Measurements from ENCODE around the gene OR52I1. TPM values are rescaled to one million over a fixed set of nuclear protein-coding genes. Genes with fewer than 3 reads are reported as not detected.

OR52I1 gene
- total RNA-seq, 1 experiment from 2014 or later: not detected

GRCh38 chr11:4589017-4589416, 4.8 kb upstream of the OR52I1 start:
- Histone ChIP-seq H3K27me3 (ENCODE audit: insufficient read depth, low read length) (peaks cover 49% of the 10 kb centered on the region), H3K4me1 (ENCODE audit: control insufficient read depth in 1 of 2, insufficient read depth in 2 of 2, low read length in 2 of 2) (no peaks in the 10 kb centered on the region), H4K20me1 (ENCODE audit: insufficient read depth) (no peaks in the 10 kb centered on the region), H3K36me3 (ENCODE audit: control insufficient read depth in 1 of 2, insufficient read depth in 2 of 2, low read length in 2 of 2) (no peaks in the 10 kb centered on the region), H3K27ac (ENCODE audit: low read depth, low read length) (no peak overlapping the region), H3K4me2 (ENCODE audit: low read length) (no peak overlapping the region), H2AFZ (ENCODE audit: low read depth, low read length, poor library complexity, severe bottlenecking) (no peak overlapping the region), H3K79me2 (ENCODE audit: insufficient read depth, low read length) (no peaks in the 10 kb centered on the region), H3K4me3 (replicated peaks in 1 of 2; ENCODE audit: low read depth in 1 of 2, low read length in 2 of 2) (no peak overlapping the region), H3K9ac (ENCODE audit: low read length) (no peak overlapping the region), H3K9me3 (ENCODE audit: control insufficient read depth in 1 of 2, insufficient read depth in 1 of 2, low read depth in 1 of 2, low read length in 2 of 2) (no peaks in the 10 kb centered on the region), H3K9me2 (ENCODE audit: insufficient read depth) (no peaks in the 10 kb centered on the region)
- intact Hi-C loops (cut with micrococcal nuclease): no loop called here
- BruUV-seq (replicated peaks): no TSS peak
- TF ChIP-seq SIN3A (IDR thresholded peaks at IDR 0.05; ENCODE audit: low read depth) (no peak), EZH2 (IDR thresholded peaks at IDR 0.05) (no peak), ZBTB33 (IDR thresholded peaks at IDR 0.05; ENCODE audit: extremely low read depth, insufficient replicate concordance, low read length) (no peak), CBX3 (IDR thresholded peaks at IDR 0.05; ENCODE audit: low read depth) (no peak), ZNF274 (IDR thresholded peaks at IDR 0.05; ENCODE audit: low read depth, low read length) (no peak), ZFX (IDR thresholded peaks at IDR 0.05) (no peak), MAX (IDR thresholded peaks at IDR 0.05) (no peak), REST (IDR thresholded peaks at IDR 0.05; ENCODE audit: low read depth) (no peak), CEBPB (IDR thresholded peaks at IDR 0.05; ENCODE audit: low read depth) (no peak), ATF3 (IDR thresholded peaks at IDR 0.05) (no peak), FOSL1 (IDR thresholded peaks at IDR 0.05; ENCODE audit: low read depth) (no peak), ELF1 (IDR thresholded peaks at IDR 0.05; ENCODE audit: borderline replicate concordance, low read depth) (no peak), CTCF (IDR thresholded peaks at IDR 0.05 in 2 of 3, conservative IDR thresholded peaks at IDR 0.05 in 1 of 3; ENCODE audit: borderline replicate concordance in 1 of 3, insufficient read depth in 1 of 3, low read depth in 2 of 3, low read length in 2 of 3) (no peak), POLR2A (IDR thresholded peaks at IDR 0.05; ENCODE audit: borderline replicate concordance, extremely low read depth, insufficient read depth, insufficient read length) (no peak), EGR1 (IDR thresholded peaks at IDR 0.05; ENCODE audit: low read depth) (no peak), POLR2AphosphoS5 (IDR thresholded peaks at IDR 0.05; ENCODE audit: low read depth, low read length) (no peak), RAD21 (IDR thresholded peaks at IDR 0.05; ENCODE audit: low read depth) (no peak), YY1 (IDR thresholded peaks at IDR 0.05; ENCODE audit: extremely low read depth, insufficient replicate concordance, low read depth, low read length) (no peak), TCF7L2 (IDR thresholded peaks at IDR 0.05; ENCODE audit: borderline replicate concordance, extremely low read depth, insufficient read depth, insufficient read length) (no peak), EZH2phosphoT487 (IDR thresholded peaks at IDR 0.05; ENCODE audit: borderline replicate concordance) (no peak)
- ChIA-PET CTCF (no interaction called here), POLR2A (no interaction called here), RAD21 (ENCODE audit: low non-redundant PET in 1 of 2, low total read pairs in 2 of 2, uncharacterized antibody in 2 of 2, unreplicated experiment in 2 of 2) (no interaction called here)
- DNase-seq (ENCODE audit: low read depth, low spot score): no peak
- ATAC-seq: no peak

Measured in HCT116 (cell line).